HCT116 (cell line): ENCODE data around the gene FOXN3. TPM values are rescaled to one million over a fixed set of nuclear protein-coding genes. Genes with fewer than 3 reads are reported as not detected.

Experiments used
- ATAC-seq: fragments of 200-7000 bp; cut with Tn5 transposase; 2 replicates; pipeline ENCODE4 v1.9.1; 2020; ENCODE audit warnings: mild to moderate bottlenecking, moderate library complexity
- BruUV-seq: library from RNA; stranded (reverse); fragments of 400-500 nt; replicated peaks from 2 replicates; lab custom pipeline; 2021; lab: Mats Ljungman, UMichigan
- CTCF ChIA-PET: fragments of 300-600 bp; sonication (Branson Sonifier 250); formaldehyde crosslinking; loops from one replicate; lab custom pipeline; 2021; ENCODE audit warnings: antibody characterized with exemption; lab: Charles Lee
- POLR2A ChIA-PET: fragments of 300-600, 350-600 bp; sonication (Branson Sonifier 250); formaldehyde crosslinking; loops from one replicate; lab custom pipeline; 2021; ENCODE audit warnings: antibody characterized with exemption; lab: Charles Lee
- RAD21 ChIA-PET, 2 experiments: fragments of 300-600 bp; sonication (Branson Sonifier 250); formaldehyde crosslinking; loops; one replicate each; lab custom pipeline; 2023; ENCODE audit warnings: low total read pairs in 2 of 2; ENCODE audit not compliant: uncharacterized antibody in 2 of 2, unreplicated experiment in 2 of 2, low non-redundant PET in 1 of 2; lab: Charles Lee
- DNase-seq: peaks from one replicate; pipeline ENCODE4 v3.0.0-alpha.2; 2010; ENCODE audit warnings: low read depth, low spot score
- H2AFZ ChIP-seq: fragments of 200-600 bp; shearing (Covaris generic), sonication (generic); 2 replicates; pipeline ENCODE4 v1.6.1; 2017; ENCODE audit warnings: low read depth, mixed run types, mixed read lengths, antibody characterized with exemption, low read length; ENCODE audit not compliant: poor library complexity, severe bottlenecking
- H3K27ac ChIP-seq: 2 replicates; pipeline ENCODE4 v1.5.1; 2012; ENCODE audit warnings: low read depth, low read length
- H3K27me3 ChIP-seq: fragments of 200-600 bp; sonication (generic); 2 replicates; pipeline ENCODE4 v1.6.1; 2016; ENCODE audit warnings: mixed run types, low read length, mixed read lengths; ENCODE audit not compliant: insufficient read depth
- H3K36me3 ChIP-seq, 2 experiments: fragments of 200-500 bp in 1 of 2; fragments of 200-600 bp in 1 of 2; sonication (Bioruptor generic) in 1 of 2; sonication (generic) in 1 of 2; 2 replicates each; pipeline versions ENCODE4 v1.5.1 to v1.6.1; 2014 to 2016; ENCODE audit warnings: low read length in 2 of 2, inconsistent platforms in 1 of 2, mixed read lengths in 1 of 2, mixed run types in 1 of 2; ENCODE audit not compliant: insufficient read depth in 2 of 2, control insufficient read depth in 1 of 2
- H3K4me1 ChIP-seq, 2 experiments: fragments of 200-600 bp in 1 of 2; sonication (generic) in 1 of 2; 2 replicates each; pipeline versions ENCODE4 v1.5.1 to v1.6.1; 2012 to 2017; ENCODE audit warnings: low read length in 2 of 2, inconsistent platforms in 1 of 2, mild to moderate bottlenecking in 1 of 2, mixed read lengths in 1 of 2, mixed run types in 1 of 2, moderate library complexity in 1 of 2; ENCODE audit not compliant: insufficient read depth in 2 of 2, control insufficient read depth in 1 of 2
- H3K4me2 ChIP-seq: fragments of 200-600 bp; sonication (generic); 2 replicates; pipeline ENCODE4 v1.6.1; 2017; ENCODE audit warnings: mixed run types, low read length, mixed read lengths
- H3K4me3 ChIP-seq, 2 experiments: fragments of 200-600 bp in 1 of 2; sonication (generic) in 1 of 2; replicated peaks in 1 of 2; 2 replicates each; pipeline ENCODE4 v1.5.1; 2011 to 2016; ENCODE audit warnings: low read length in 2 of 2, control low read depth in 1 of 2, low read depth in 1 of 2, mild to moderate bottlenecking in 1 of 2, mixed read lengths in 1 of 2, mixed run types in 1 of 2
- H3K79me2 ChIP-seq: fragments of 200-600 bp; sonication (generic); 2 replicates; pipeline ENCODE4 v1.6.1; 2017; ENCODE audit warnings: mild to moderate bottlenecking, mixed run types, low read length, moderate library complexity, mixed read lengths; ENCODE audit not compliant: insufficient read depth
- H3K9ac ChIP-seq: fragments of 200-600 bp; sonication (generic); 2 replicates; pipeline ENCODE4 v1.6.1; 2016; ENCODE audit warnings: low read length, mixed read lengths
- H3K9me2 ChIP-seq: fragments of 200-600 bp; sonication (generic), shearing (Covaris generic); 2 replicates; pipeline ENCODE4 v1.6.1; 2017; ENCODE audit warnings: mixed run types, mild to moderate bottlenecking, moderate library complexity; ENCODE audit not compliant: insufficient read depth
- H3K9me3 ChIP-seq, 2 experiments: fragments of 200-500 bp in 1 of 2; fragments of 200-600 bp in 1 of 2; sonication (Bioruptor generic) in 1 of 2; sonication (generic) in 1 of 2; 2 replicates each; pipeline ENCODE4 v1.6.1; 2014 to 2017; ENCODE audit warnings: low read length in 2 of 2, mixed read lengths in 2 of 2, inconsistent platforms in 1 of 2, low read depth in 1 of 2, mild to moderate bottlenecking in 1 of 2, mixed run types in 1 of 2, moderate library complexity in 1 of 2; ENCODE audit not compliant: control insufficient read depth in 1 of 2, insufficient read depth in 1 of 2
- H4K20me1 ChIP-seq: fragments of 200-600 bp; sonication (generic), shearing (Covaris generic); 2 replicates; pipeline ENCODE4 v1.6.1; 2017; ENCODE audit warnings: mixed run types, mild to moderate bottlenecking, moderate library complexity; ENCODE audit not compliant: insufficient read depth
- CEBPB ChIP-seq: IDR thresholded peaks from 2 replicates; pipeline ENCODE4 v1.6.1; 2012; ENCODE audit warnings: low read depth
- FOSL1 ChIP-seq: IDR thresholded peaks from 2 replicates; pipeline ENCODE4 v1.6.1; 2012; ENCODE audit warnings: low read depth
- JUND ChIP-seq: IDR thresholded peaks from 2 replicates; pipeline ENCODE4 v1.6.1; 2012
- POLR2A ChIP-seq: IDR thresholded peaks from 2 replicates; pipeline ENCODE4 v1.7.0; 2011; ENCODE audit warnings: borderline replicate concordance; ENCODE audit not compliant: insufficient read depth, insufficient read length; ENCODE audit errors: extremely low read depth
- POLR2AphosphoS5 ChIP-seq: IDR thresholded peaks from 2 replicates; pipeline ENCODE4 v1.6.1; 2011; ENCODE audit warnings: mild to moderate bottlenecking, low read depth, low read length, moderate library complexity
- RAD21 ChIP-seq: IDR thresholded peaks from 2 replicates; pipeline ENCODE4 v1.6.1; 2012; ENCODE audit warnings: low read depth, mild to moderate bottlenecking
- SIN3A ChIP-seq: IDR thresholded peaks from 2 replicates; pipeline ENCODE4 v1.6.1; 2012; ENCODE audit warnings: low read depth
- SP1 ChIP-seq: IDR thresholded peaks from 2 replicates; pipeline ENCODE4 v1.6.1; 2012; ENCODE audit warnings: low read depth
- YY1 ChIP-seq: IDR thresholded peaks from 2 replicates; pipeline ENCODE4 v1.6.1; 2011; ENCODE audit warnings: low read length, low read depth, moderate library complexity, mild to moderate bottlenecking; ENCODE audit not compliant: insufficient replicate concordance; ENCODE audit errors: extremely low read depth
- ZFX ChIP-seq: fragments of 450-650 bp; IDR thresholded peaks from 2 replicates; pipeline ENCODE4 v1.6.1; 2017
- intact Hi-C: fragments of 100-400 bp; cut with micrococcal nuclease; formaldehyde crosslinking; loops from 2 replicates; pipeline ENCODE4 v1.10.0; 2022
- total RNA-seq: library from RNA; stranded (reverse); gene quantifications from one replicate; pipeline ENCODE4 v1.2.1, GENCODE V29; 2021; ENCODE audit not compliant: unreplicated experiment
- TF ChIP-seq, protein P1 (sequence below), 3 experiments: fragments of 200-600 bp in 1 of 3; sonication (generic) in 1 of 3; IDR thresholded peaks in 2 of 3; conservative IDR thresholded peaks in 1 of 3; 2 replicates each; pipeline ENCODE4 v1.5.1; 2012 to 2017; ENCODE audit warnings: low read depth in 2 of 3, low read length in 2 of 3, antibody characterized with exemption in 1 of 3, borderline replicate concordance in 1 of 3, control low read depth in 1 of 3, mild to moderate bottlenecking in 1 of 3, mixed read lengths in 1 of 3, mixed run types in 1 of 3, moderate library complexity in 1 of 3; ENCODE audit not compliant: insufficient read depth in 1 of 3
- TF ChIP-seq, protein P2 (sequence below): IDR thresholded peaks from 2 replicates; pipeline ENCODE4 v1.6.1; 2011; ENCODE audit warnings: mild to moderate bottlenecking, low read length, moderate library complexity; ENCODE audit not compliant: insufficient replicate concordance; ENCODE audit errors: extremely low read depth

Gene FOXN3
- total RNA-seq, 1 experiment from 2014 or later: 20.0 TPM

DNA sequence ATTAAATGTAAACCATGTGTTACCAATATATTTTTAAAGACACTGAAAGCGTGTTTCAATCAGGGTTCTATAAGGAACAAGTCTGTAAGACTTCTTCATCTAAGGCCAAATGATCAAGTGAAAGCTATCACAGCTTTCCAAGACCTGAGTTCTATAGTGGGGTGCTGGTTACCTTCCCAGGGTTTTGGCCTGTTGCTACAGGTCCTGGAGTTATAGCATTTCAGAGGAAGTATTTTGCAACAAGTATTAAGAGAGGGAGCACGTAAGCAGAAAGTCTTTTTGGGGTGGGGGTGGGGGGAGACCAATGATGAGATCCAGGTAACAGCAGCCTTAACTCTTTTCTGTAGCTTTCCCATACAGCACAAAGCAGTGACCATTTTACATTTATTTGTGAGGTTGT lies 43.8 kb downstream of the FOXN3 start:
- H3K4me3 ChIP-seq: no peak overlapping the region
- no peak for DNase-seq
- H3K9me3 ChIP-seq: no peaks in the 10 kb centered on the region
- H2AFZ ChIP-seq: no peak overlapping the region
- RAD21 ChIA-PET: no interaction called here
- H3K27ac ChIP-seq: no peak overlapping the region
- no peaks in the 10 kb centered on the region for H3K9me2 ChIP-seq
- TF ChIP-seq, protein P1, sequence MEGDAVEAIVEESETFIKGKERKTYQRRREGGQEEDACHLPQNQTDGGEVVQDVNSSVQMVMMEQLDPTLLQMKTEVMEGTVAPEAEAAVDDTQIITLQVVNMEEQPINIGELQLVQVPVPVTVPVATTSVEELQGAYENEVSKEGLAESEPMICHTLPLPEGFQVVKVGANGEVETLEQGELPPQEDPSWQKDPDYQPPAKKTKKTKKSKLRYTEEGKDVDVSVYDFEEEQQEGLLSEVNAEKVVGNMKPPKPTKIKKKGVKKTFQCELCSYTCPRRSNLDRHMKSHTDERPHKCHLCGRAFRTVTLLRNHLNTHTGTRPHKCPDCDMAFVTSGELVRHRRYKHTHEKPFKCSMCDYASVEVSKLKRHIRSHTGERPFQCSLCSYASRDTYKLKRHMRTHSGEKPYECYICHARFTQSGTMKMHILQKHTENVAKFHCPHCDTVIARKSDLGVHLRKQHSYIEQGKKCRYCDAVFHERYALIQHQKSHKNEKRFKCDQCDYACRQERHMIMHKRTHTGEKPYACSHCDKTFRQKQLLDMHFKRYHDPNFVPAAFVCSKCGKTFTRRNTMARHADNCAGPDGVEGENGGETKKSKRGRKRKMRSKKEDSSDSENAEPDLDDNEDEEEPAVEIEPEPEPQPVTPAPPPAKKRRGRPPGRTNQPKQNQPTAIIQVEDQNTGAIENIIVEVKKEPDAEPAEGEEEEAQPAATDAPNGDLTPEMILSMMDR (IDR thresholded peaks at IDR 0.05 in 2 of 3, conservative IDR thresholded peaks at IDR 0.05 in 1 of 3; ENCODE audit: borderline replicate concordance in 1 of 3, insufficient read depth in 1 of 3, low read depth in 2 of 3, low read length in 2 of 3): no peak
- TF ChIP-seq, all 23 proteins: peak for 0
- Histone ChIP-seq H4K20me1 (no peaks in the 10 kb centered on the region), H3K9ac (no peak overlapping the region), H3K36me3 (no peaks in the 10 kb centered on the region), H3K79me2 (no peaks in the 10 kb centered on the region; the same call in 1 of the 2 replicates), H3K27me3 (no peaks in the 10 kb centered on the region), H3K4me2 (no peak overlapping the region), H3K4me1 (no peaks in the 10 kb centered on the region; a peak in 1 of 4 replicates)
- ChIA-PET POLR2A (no interaction called here), CTCF (no interaction called here)
- intact Hi-C loops: no loop called here
- no peak for ATAC-seq
- no TSS peak for BruUV-seq

DNA sequence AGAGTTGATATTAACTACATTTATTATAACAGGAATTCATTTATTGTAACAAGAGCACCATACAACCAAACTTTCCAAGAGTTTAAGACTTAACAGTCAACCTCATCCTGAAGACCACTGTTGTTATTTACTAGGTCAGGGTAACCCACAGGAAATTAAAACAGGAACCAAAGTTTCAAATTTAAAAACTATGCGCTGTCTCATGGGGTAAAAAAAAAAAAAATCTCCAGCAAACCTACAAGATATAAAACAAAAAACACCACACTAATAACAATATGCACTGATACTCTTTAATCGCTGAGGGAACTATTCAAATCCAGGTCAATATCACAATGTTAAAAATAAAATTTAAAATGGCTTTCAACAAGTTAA lies 44.5 kb downstream of the FOXN3 start:
- Histone ChIP-seq H3K4me2 (no peak overlapping the region), H3K27me3 (no peaks in the 10 kb centered on the region), H3K4me1 (no peaks in the 10 kb centered on the region; a peak in 1 of 4 replicates), H3K9me3 (no peaks in the 10 kb centered on the region), H3K4me3 (no peak overlapping the region), H2AFZ (no peak overlapping the region), H3K9me2 (no peaks in the 10 kb centered on the region), H3K36me3 (no peaks in the 10 kb centered on the region), H3K79me2 (no peaks in the 10 kb centered on the region; the same call in 1 of the 2 replicates), H3K27ac (no peak overlapping the region), H4K20me1 (no peaks in the 10 kb centered on the region), H3K9ac (no peak overlapping the region)
- CTCF ChIA-PET: no interaction called here
- intact Hi-C loops: no loop called here
- TF ChIP-seq RAD21 (no peak), SIN3A (no peak), POLR2A (no peak), POLR2AphosphoS5 (no peak), SP1 (no peak), ZFX (no peak), CEBPB (no peak), YY1 (no peak), JUND (no peak), FOSL1 (no peak)
- TF ChIP-seq, protein P2, sequence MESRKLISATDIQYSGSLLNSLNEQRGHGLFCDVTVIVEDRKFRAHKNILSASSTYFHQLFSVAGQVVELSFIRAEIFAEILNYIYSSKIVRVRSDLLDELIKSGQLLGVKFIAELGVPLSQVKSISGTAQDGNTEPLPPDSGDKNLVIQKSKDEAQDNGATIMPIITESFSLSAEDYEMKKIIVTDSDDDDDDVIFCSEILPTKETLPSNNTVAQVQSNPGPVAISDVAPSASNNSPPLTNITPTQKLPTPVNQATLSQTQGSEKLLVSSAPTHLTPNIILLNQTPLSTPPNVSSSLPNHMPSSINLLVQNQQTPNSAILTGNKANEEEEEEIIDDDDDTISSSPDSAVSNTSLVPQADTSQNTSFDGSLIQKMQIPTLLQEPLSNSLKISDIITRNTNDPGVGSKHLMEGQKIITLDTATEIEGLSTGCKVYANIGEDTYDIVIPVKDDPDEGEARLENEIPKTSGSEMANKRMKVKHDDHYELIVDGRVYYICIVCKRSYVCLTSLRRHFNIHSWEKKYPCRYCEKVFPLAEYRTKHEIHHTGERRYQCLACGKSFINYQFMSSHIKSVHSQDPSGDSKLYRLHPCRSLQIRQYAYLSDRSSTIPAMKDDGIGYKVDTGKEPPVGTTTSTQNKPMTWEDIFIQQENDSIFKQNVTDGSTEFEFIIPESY: no peak
- no peak for ATAC-seq
- DNase-seq: no peak
- RAD21 ChIA-PET: no interaction called here
- POLR2A ChIA-PET: no interaction called here
- BruUV-seq: no TSS peak
